Suppressor macrophage treated with lipopolysaccharide for 1 hour (primary cell): ENCODE data around the gene DDIAS.
"Not testable (repeated sequence)": the region's sequence is repeated elsewhere in the genome, so short reads cannot be mapped to it uniquely, and the experiment has no call there.

Experiments used
- DNase-seq, 3 donors: peaks; one replicate each; pipeline ENCODE4 v3.0.0-alpha.2; 2020 to 2022

The DDIAS gene

DNA sequence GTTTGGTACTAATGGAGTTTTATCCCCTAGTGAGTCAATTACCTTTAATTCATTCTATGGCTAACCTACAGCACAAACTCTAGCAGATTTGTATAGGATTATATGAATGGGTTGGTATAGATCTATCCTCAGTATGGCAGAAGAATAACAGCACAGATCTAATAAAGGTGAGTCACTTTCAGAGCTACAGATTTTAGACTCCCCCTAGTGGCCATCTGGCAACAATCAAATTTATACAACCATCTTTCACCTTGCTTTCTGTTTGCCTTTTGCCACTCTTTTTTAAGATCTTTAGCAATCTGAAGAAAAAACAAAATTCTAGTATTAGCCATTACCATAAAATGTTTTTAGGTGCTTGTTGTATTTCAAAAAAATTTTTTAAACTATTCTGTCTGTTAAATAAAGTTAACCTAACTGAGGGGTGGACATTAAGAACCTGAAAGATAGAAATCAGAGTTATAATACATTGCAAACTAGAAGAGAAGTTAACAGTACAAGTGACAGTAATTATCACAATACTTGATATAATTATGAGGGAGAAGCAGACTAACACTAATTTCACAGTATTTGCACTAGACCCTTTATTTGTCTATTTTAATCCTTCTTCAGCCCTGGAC lies 25.8 kb downstream of the DDIAS start:
- DNase-seq = peak; percentile 72 to 85 (median 76)

GRCh38 chr11:82929121-82929520 lies 27.6 kb downstream of the DDIAS start:
- no peak for DNase-seq

DNA sequence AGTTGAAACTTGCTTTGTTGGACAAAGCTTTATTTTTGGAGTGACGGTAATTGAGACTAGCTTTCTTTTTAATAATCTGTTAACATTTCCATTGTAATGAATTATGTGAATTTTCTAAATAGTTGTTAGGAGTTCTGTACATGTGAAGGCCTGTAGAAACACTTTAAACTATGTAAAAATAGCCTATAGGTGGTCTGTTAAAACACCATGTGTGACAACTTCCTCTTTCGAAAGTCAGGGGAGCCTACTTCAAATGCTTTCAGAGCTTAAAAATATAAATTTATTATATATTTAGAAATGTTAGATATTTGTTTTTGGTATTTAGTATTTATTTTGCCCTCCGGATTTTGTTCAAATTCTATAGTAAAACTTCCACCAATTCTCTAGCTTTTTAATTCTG lies 28.7 kb downstream of the DDIAS start:
- DNase-seq = no peak

GRCh38 chr11:82930734-82931133 lies 29.2 kb downstream of the DDIAS start:
- DNase-seq = no peak

DNA sequence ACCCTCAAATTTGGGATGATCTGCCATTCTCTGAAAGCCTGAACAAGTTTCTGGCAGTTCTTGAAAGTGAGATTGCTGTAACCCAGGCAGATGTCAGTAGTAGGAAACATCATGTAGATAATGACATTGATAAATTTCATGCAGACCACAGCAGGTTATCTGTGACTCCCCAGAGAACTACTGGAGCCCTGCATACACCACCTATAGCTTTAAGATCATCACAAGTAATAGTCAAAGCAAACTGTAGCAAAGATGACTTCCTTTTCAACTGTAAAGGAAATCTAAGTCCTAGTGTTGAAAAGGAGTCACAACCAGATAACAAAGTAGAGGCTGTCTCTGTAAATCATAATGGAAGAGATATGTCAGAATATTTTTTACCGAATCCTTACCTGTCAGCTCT lies 31.0 kb downstream of the DDIAS start:
- DNase-seq = no peak

- DNase-seq = no peak
These were observed 34.7 kb downstream of the DDIAS start for GRCh38 chr11:82936261-82936660.

DNA sequence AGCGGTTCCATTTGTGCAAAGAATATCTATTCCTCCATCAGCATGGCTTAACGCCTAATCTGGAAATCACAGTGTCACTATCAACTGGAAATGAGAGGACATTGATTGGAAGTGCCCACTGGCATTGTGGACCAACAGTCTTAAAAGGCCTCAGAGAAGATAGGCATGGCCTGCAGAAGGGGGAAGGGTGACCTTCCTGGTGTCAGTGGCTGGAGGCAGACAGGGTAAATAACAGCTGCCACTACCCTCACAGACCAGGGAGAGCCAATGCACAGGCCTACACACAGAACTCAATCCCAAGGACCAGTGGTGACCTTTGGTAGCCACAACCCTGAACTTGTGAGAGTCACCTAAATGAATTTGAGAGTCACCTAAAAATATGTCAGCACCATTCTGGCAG lies 36.0 kb downstream of the DDIAS start:
- no peak for DNase-seq

- no peak for DNase-seq
These were observed 37.9 kb downstream of the DDIAS start for GRCh38 chr11:82939456-82939855.

DNA sequence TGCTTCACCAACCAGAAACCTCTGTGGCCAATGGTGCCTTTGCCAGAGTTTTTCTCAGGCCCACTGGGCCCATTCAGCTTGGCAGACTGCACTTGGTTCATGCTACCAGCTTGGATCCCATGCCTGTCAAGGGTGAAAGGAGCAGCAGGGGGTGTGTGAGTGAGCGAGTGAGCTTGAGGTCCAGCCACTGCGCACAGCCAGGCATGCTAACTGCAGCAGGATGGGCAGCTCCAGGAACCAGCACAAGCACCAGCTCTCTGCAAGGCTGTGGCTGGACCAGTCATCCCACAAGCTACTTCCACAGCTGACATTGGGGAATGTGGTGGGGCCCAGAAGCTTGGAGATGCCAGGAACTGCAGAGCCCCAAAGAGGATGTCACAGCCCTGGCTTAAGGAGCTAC lies 40.8 kb downstream of the DDIAS start:
- no peak for DNase-seq

DNA sequence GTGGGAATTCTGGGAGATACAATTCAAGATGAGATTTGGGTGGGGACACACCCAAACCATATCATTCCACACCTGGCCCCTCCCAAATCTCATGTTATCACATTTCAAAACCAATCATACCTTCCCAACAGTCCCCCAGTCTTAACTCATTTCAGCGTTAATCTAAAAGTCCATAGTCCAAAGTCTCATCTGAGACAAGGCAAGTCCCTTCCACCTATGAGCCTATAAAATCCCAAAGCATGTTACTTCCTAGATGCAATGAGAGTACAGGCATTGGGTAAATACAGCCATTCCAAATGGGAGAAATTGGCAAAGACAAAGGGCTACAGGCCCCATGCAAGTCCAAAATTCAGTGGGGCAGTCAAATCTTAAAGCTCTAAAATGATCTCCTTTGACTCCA lies 41.9 kb downstream of the DDIAS start:
- not testable (repeated sequence) for DNase-seq

- DNase-seq = no peak
These were observed 42.7 kb downstream of the DDIAS start for GRCh38 chr11:82944198-82944597.

- not testable (repeated sequence) for DNase-seq
These were observed 43.5 kb downstream of the DDIAS start for GRCh38 chr11:82945041-82945440.

DNA sequence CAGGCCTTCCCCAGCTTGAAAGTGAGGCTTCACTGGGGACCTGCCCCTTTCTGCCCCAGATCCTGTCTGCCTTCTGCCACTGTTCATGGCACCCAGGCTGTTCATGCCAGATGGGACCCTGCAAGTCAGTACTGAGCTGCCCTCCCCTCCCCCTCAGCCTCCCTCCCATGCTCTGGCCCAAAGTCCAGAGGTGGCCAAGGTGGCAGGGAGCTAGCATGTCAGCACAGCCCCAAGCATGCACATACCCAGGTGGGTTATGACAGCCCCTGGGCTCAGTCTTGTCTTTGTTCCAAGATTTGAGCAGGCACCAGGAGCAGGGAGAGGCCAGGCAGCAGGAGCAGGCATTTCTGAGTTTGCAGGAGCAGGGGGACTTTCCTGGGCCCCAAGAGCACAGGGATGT lies 44.1 kb downstream of the DDIAS start:
- no peak for DNase-seq

GRCh38 chr11:82949352-82949751 lies 47.8 kb downstream of the DDIAS start:
- no peak for DNase-seq

DNA sequence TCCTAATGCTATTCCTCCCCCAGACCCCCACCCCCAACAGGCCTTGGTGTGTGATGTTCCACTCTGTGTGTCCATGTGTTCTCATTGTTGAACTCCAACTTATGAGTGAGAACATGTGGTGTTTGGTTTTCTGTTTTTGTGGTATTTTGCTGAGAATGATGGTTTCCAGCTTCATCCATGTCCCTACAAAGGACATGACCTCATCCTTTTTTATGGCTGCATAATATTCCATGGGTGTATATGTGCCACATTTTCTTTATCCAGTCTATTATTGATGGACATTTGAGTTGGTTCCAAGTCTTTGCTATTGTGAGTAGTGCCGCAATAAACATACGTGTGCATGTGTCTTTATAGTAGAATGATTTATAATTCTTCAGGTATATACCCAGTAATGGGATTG lies 49.0 kb downstream of the DDIAS start:
- not testable (repeated sequence) for DNase-seq

GRCh38 chr11:82955736-82956453 lies 54.4 kb downstream of the DDIAS start:
- not testable (repeated sequence) for DNase-seq

- no peak for DNase-seq
These were observed 58.6 kb downstream of the DDIAS start for GRCh38 chr11:82959987-82960778.

DNA sequence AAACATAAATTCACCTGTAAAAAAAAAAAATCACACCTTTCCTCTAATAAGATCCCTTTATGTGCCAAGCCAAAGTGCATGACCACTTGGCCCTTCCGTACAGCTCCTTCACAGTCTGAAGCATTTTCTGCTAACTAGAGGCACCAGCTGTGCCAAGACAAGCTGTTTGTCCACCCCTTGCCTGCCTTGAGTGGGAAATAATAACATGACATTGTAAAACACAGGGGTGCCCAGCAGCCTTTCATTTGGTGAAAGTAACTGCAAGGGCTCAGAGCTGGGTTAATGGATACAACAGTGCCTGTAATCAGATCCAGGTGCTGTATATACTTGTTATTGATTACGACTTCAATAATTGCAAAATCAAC lies 59.2 kb downstream of the DDIAS start:
- no peak for DNase-seq

- not testable (repeated sequence) for DNase-seq
These were observed 60.5 kb downstream of the DDIAS start for GRCh38 chr11:82962021-82962420.

DNA sequence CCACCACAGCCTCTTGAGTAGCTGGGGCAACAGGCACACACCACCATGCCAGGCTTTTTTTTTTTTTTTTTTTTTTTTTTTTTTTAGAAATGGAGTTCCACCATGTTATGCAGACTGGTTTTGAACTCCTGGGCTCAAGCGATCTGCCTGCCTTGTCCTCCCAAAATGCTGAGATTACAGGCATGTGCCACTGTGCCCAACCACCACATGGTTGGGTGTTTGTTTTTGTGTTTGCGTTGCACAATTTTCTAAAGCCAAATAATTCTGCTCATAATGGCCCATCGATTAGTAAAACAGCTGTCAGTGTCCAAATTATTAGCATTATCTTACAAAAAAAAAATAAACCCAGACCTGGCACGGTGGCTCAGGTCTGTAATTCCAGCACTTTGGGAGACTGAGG lies 65.8 kb downstream of the DDIAS start:
- DNase-seq = no peak

DNA sequence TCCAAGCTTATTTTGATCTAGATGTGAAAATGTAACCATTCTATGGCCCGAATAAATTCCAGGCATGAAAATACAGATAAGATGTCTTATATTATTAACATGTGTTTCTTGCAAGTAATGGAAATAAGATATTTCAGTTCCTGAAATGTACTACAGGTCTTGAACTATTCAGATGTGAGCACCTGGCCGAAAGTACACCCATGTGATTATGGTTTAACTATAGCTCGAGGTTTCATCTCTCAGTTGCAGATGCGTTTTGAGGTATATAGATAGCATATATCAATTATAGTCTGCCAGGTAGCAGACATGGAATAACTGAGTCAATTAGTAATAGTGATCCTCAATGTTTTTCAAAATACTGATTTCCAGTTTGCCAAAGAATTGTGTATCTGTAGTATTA lies 68.3 kb downstream of the DDIAS start:
- DNase-seq = no peak

DNA sequence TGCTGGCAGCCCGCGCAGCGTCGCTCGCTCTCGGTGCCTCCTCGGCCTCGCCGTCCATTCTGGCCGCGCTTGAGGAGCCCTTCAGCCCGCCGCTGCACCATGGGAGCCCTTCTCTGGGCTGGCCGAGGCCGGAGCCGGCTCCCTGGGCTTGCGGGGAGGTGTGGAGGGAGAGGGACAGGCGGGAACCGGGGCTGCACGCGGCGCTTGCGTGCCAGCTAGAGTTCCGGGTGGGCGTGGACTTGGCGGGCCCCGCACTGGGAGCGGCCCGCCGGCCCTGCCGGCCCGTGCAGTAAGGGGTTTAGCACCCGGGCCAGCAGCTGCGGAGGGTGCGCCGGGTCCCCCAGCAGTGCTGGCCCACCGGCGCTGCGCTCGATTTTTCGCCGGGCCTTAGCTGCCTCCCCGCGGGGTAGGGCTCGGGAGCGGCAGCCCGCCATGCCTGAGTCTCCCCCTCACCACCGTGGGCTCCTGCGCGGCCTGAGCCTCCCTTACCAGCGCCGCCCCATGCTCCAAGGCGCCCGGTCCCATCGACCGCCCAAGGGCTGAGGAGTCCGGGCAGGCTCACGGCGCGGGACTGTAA lies 69.1 kb downstream of the DDIAS start:
- not testable (repeated sequence) for DNase-seq

GRCh38 chr11:82971519-82971946 lies 70.0 kb downstream of the DDIAS start:
- DNase-seq = peak in 1 of 3 donors; percentile 3

DNA sequence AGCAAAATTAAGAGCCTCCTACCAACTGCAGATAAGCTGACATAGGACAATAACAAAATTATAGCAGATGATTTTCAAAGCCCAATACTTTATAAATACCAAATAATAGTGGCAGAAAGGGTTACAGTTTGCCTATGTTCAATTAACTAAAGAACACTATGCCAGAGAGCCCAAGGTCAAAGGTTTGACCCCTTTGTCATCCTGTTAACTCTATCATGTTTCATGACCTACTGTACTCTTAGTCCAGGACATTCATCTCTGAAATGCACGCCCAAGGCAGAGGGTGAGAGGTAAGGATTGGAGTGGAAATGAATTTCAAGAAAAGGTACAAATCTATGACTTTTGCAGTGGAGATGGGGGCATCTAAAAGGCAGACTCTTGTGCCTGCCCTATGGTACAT lies 70.6 kb downstream of the DDIAS start:
- DNase-seq = no peak
